Heart left ventricle (tissue), 16 donors: ENCODE data around the gene FAM89A. TPM values are rescaled to one million over a fixed set of nuclear protein-coding genes. Genes with fewer than 3 reads are reported as not detected.
"Not testable (repeated sequence)": the region's sequence is repeated elsewhere in the genome, so short reads cannot be mapped to it uniquely, and the experiment has no call there.

Experiments used
- ATAC-seq, 4 donors: fragments of 200-7000 bp; cut with Tn5 transposase; one replicate each; pipeline ENCODE4 v1.9.1; 2020 to 2022; ENCODE audit warnings: moderate library complexity in 4 of 4, mild to moderate bottlenecking in 3 of 4, moderate number of reproducible peaks in 1 of 4
- DNase-seq, 5 donors: peaks; one replicate each; pipeline ENCODE4 v3.0.0-alpha.2; 2020
- H3K27ac ChIP-seq, 12 donors: fragments of 200-600 bp; sonication (generic) in 4 of 12; one replicate each; pipeline versions ENCODE4 v1.5.0 to v1.8.0; 2016 to 2022; ENCODE audit warnings: mild to moderate bottlenecking in 2 of 12
- H3K27me3 ChIP-seq, 9 donors: fragments of 200-600 bp; sonication (generic) in 2 of 9; one replicate each; pipeline versions ENCODE4 v1.5.1 to v1.8.0; 2016 to 2022; ENCODE audit warnings: mild to moderate bottlenecking in 3 of 9
- H3K36me3 ChIP-seq, 9 donors: fragments of 200-600 bp; sonication (generic) in 2 of 9; one replicate each; pipeline versions ENCODE4 v1.5.0 to v1.8.0; 2018 to 2022; ENCODE audit warnings: mild to moderate bottlenecking in 2 of 9
- H3K4me1 ChIP-seq, 12 donors: fragments of 200-600 bp; sonication (generic) in 4 of 12; one replicate each; pipeline versions ENCODE4 v1.5.0 to v1.8.0; 2016 to 2022; ENCODE audit warnings: mild to moderate bottlenecking in 3 of 12
- H3K4me3 ChIP-seq, 12 donors: fragments of 200-600 bp; sonication (generic) in 4 of 12; one replicate each; pipeline versions ENCODE4 v1.5.0 to v1.8.0; 2017 to 2022; ENCODE audit warnings: mild to moderate bottlenecking in 9 of 12, moderate library complexity in 4 of 12
- H3K9me3 ChIP-seq, 12 donors: fragments of 200-600 bp; sonication (generic) in 4 of 12; one replicate each; pipeline versions ENCODE4 v1.5.0 to v1.8.0; 2016 to 2022; ENCODE audit warnings: mild to moderate bottlenecking in 1 of 12
- POLR2A ChIP-seq, 2 donors: fragments of 450-650 bp; IDR thresholded peaks; one replicate each; pipeline ENCODE4 v1.6.1; 2017; ENCODE audit warnings: antibody characterized with exemption in 2 of 2, mild to moderate bottlenecking in 2 of 2, moderate library complexity in 2 of 2
- whole genome bisulfite sequencing, 4 donors: extraction: QIAGEN DNeasy Blood & Tissue Kit in 2 of 4; methylation state at CpG; one replicate each; pipeline versions ENCODE4 v1.1.5 to v1.1.7; 2013 to 2018; 5-methylcytosine and 5-hydroxymethylcytosine counted together
- intact Hi-C, 10 donors: fragments of 100-400 bp; cut with DNase I; formaldehyde crosslinking; loops; one replicate each; pipeline versions ENCODE4 v1.11.1 to v1.14.2; 2022
- polyA plus RNA-seq, 2 donors: library from polyadenylated mRNA; stranded (reverse); fragments of 200-250 nt; gene quantifications; one replicate each; pipeline ENCODE4 v1.2.3, GENCODE V29; 2013
- total RNA-seq, 9 donors: library from RNA; depleted of rRNA in 2 of 9; stranded (reverse); fragments of >200 nt in 2 of 9; fragmentation: NEBNext Ultra II Directional in 3 of 9; extraction: Animal tissue kit (Norgen Biotek cat#: 25700) in 3 of 9; gene quantifications; one replicate each; pipeline versions ENCODE4 v1.1.0 to v1.2.4, GENCODE V29; 2016 to 2023
- TF ChIP-seq, protein P1 (sequence below), 12 donors: fragments of 200-600 bp; sonication (generic) in 4 of 12; IDR thresholded peaks; one replicate each; pipeline versions ENCODE4 v1.5.0 to v1.8.0; 2018 to 2022; ENCODE audit warnings: antibody characterized with exemption in 12 of 12, mild to moderate bottlenecking in 5 of 12
- donor health status: ischemic (EF 13 %, LVEDD 7.1; RV severe dilation, severe dysfunction).
- donor health status: healthy with polysubstance abuse.
- donor health status: DM: no; HTN: yes; CAD: no.
- donor health status: DM: no; HTN: no; CAD: no.
- donor health status: ischemic (EF 25% LVEDD 6.9; RV normal size, moderate dysfunction).
- donor health status: ischemic (EF 25% LVEDD 5.7; RV mildly dilated, moderate dysfunction).
- donor health status: healthy.
- donor health status: DM: yes; HTN: yes; CAD: no.
- donor health status: ischemic (EF 35%, LVEDD 5.7; RV mildly dilated, moderate dysfunction).
- donor health status: nonischemic (EF 11% LVEDD 7.7; RV severe dilation, severe dysfunction).
- donor health status: DM: yes; HTN: yes; CAD: no.
- donor health status: PGD.
- donor health status: ischemic (EF 29% LVEDD 5.4; RV normal size, mild dysfunction).
- donor health status: nonischemic (EF 23%, LVEDD 6.1; RV moderate dilation, normal function).

Gene FAM89A
- total and polyA plus RNA-seq, 11 donors: 3.8 to 11.5 (median 6.0) TPM

DNA sequence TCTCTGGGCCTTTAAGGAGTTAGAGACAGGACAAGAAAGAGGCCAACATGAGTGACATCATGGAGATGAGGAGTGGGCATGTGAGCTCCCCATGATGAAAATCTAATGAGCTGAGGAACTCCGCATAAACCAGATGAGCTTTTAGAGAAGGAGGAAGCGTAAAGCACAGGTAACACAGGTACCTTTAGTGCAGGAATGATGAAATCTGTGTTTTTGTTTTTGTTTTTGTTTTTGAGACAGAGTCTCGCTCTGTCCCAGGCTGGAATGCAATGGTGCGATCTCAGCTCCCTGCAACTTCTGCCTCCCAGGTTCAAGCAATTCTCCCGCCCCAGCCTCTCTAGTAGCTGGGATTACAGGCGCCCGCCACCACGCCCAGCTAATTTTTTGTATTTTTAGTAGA is 12.7 kb upstream of the FAM89A start:
- Histone ChIP-seq H3K9me3 (peaks cover 0 to 11% (median 0%) of the 10 kb centered on the region in 12 donors), H3K27me3 (peaks cover 0 to under 1% (median 0%) of the 10 kb centered on the region in 9 donors), H3K36me3 (no peaks in the 10 kb centered on the region), H3K4me3 (no peak overlapping the region), H3K27ac (peak overlapping the region in 2 of 12 donors; percentile 6 to 75), H3K4me1 (peaks cover 0 to 17% (median 12%) of the 10 kb centered on the region in 12 donors)
- DNase-seq (no peak), ATAC-seq (no peak)
- TF ChIP-seq, protein P1, sequence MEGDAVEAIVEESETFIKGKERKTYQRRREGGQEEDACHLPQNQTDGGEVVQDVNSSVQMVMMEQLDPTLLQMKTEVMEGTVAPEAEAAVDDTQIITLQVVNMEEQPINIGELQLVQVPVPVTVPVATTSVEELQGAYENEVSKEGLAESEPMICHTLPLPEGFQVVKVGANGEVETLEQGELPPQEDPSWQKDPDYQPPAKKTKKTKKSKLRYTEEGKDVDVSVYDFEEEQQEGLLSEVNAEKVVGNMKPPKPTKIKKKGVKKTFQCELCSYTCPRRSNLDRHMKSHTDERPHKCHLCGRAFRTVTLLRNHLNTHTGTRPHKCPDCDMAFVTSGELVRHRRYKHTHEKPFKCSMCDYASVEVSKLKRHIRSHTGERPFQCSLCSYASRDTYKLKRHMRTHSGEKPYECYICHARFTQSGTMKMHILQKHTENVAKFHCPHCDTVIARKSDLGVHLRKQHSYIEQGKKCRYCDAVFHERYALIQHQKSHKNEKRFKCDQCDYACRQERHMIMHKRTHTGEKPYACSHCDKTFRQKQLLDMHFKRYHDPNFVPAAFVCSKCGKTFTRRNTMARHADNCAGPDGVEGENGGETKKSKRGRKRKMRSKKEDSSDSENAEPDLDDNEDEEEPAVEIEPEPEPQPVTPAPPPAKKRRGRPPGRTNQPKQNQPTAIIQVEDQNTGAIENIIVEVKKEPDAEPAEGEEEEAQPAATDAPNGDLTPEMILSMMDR (IDR thresholded peaks at IDR 0.05): no peak
- TF ChIP-seq POLR2A (IDR thresholded peaks at IDR 0.05): no peak
- intact Hi-C loops: no loop called here
- WGBS, 4 donors: 96 to 97% (median 97%) methylated on average over 8 of the region's 8 CpGs

DNA sequence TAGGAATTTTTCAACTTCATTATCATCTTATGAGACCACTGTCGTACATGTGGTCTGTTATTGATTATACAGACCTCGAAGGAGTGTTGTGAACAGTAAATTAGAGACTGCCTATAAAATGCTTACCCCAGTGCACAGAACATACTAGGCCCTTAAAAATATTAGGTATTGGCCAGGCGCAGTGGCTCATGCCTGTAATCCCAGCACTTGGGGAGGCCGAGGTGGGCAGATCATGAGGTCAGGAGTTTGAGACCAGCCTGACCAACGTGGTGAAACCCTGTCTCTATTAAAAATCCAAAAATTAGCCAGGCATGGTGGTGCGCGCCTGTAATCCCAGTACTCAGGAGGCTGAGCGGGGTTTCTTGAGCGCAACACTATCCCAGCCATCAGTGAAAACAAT is 10.9 kb upstream of the FAM89A start:
- DNase-seq, intact Hi-C loops, H3K27ac ChIP-seq, H3K4me3 ChIP-seq, H3K27me3 ChIP-seq, ATAC-seq, H3K36me3 ChIP-seq: not testable (repeated sequence)
- Histone ChIP-seq H3K4me1 (peaks cover 0 to 17% (median 12%) of the 10 kb centered on the region in 12 donors), H3K9me3 (peaks cover 0 to 10% (median 0%) of the 10 kb centered on the region in 12 donors)
- WGBS, 4 donors: 86 to 93% (median 89%) methylated on average over 9 of the region's 9 CpGs

DNA sequence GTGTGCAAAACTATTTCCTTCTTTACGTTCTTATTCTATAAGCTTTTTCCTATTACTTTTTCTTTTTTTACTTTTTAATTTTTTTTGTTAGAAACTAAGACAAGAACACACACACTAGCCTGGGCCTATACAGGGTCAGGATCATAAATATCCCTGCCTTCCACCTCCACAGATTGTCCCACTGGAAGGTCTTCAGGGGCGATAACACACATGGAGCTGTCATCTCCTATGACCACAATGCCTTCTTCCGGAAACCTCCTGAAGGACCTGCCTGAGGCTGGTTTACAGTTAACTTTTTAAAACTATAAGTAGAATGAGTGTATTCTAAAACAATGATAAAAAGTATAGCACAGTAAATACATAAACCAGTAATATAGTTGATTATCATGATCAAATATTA is 10.3 kb upstream of the FAM89A start:
- H3K4me3 ChIP-seq: no peak overlapping the region
- no peak overlapping the region for H3K27ac ChIP-seq
- no peak for ATAC-seq
- no peaks in the 10 kb centered on the region for H3K36me3 ChIP-seq
- TF ChIP-seq, protein P1 (IDR thresholded peaks at IDR 0.05): no peak
- TF ChIP-seq POLR2A (IDR thresholded peaks at IDR 0.05): no peak
- peaks cover 0 to 4% (median 0%) of the 10 kb centered on the region in 9 donors for H3K27me3 ChIP-seq
- 77 to 99% (median 78%) methylated on average over 3 of the region's 3 CpGs for WGBS, 4 donors
- peaks cover 0 to 17% (median 12%) of the 10 kb centered on the region in 12 donors for H3K4me1 ChIP-seq
- DNase-seq: no peak
- peaks cover 0 to 6% (median 0%) of the 10 kb centered on the region in 12 donors for H3K9me3 ChIP-seq
- intact Hi-C loops: no loop called here

DNA sequence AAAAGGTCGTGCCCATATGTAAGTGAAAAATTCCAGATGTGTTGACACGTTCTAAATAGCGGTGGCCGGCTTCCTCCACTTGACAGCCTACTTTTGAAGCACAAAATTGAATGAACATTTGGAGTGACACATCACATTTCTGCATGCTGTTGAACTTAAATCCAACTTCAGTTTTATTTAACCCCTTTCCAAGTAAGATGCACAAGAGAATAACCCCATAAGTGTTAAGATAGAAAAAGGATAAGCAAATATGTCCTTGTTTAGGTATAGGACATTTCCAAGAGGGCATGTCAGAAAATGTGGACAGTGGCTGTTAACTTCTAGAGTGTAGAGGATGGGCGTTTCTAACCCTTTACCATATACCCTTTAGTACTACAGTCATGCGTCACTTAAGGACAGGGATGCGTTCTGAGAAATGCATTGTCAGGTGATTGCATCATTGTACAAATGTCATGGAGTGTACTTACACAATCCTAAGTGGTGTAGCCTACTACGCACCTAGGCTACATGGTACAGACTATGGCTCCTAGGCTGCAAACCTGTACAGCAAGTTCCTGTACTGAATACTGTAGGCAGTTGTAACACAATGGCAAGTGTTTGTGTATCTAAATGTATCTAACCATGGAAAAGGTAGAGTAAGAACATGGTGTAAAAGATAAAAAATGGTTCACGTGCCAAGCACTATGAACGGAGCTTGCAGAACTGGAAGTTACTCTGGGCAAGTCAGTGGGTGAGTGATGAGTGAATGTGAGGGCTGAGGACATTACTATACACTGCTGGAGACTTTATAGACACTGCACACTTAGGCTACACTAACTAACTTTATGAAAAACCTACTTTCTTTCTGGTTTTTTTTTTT is 9.3 kb upstream of the FAM89A start:
- intact Hi-C loops: no loop called here
- ATAC-seq (no peak), DNase-seq (no peak)
- H3K4me3 ChIP-seq: no peak overlapping the region
- H3K4me1 ChIP-seq: peaks cover 0 to 16% (median 12%) of the 10 kb centered on the region in 12 donors
- TF ChIP-seq, protein P1 (IDR thresholded peaks at IDR 0.05): no peak
- no peak for TF ChIP-seq POLR2A (IDR thresholded peaks at IDR 0.05)
- H3K27ac ChIP-seq: no peak overlapping the region
- peaks cover 0 to 12% (median 4%) of the 10 kb centered on the region in 12 donors for H3K9me3 ChIP-seq
- WGBS, 4 donors: 63 to 70% (median 68%) methylated on average over 10 of the region's 10 CpGs
- peaks cover 0 to 4% (median 0%) of the 10 kb centered on the region in 9 donors for H3K27me3 ChIP-seq
- H3K36me3 ChIP-seq: no peaks in the 10 kb centered on the region

DNA sequence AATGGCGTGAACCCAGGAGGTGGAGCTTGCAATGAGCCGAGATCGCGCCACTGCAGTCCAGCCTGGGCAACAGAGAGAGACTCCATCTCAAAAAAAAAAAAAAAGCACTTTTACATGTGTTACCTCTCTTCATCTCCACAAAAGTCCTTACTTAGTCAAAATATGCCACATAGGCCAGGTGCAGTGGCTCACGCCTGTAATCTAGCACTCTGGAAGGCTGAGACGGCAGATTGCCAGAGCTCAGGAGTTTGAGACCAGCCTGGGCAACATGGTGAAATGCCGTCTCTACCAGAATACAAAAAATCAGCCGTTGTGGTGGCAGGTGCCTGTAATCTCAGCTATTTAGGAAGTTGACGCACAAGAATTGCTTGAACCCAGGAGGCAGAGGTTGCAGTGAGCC is 8.4 kb upstream of the FAM89A start:
- 80 to 92% (median 82%) methylated on average over 9 of the region's 9 CpGs for WGBS, 4 donors
- H3K36me3 ChIP-seq, ATAC-seq, H3K27ac ChIP-seq, intact Hi-C loops, H3K4me1 ChIP-seq, DNase-seq, H3K27me3 ChIP-seq, H3K4me3 ChIP-seq: not testable (repeated sequence)
- peaks cover 0 to 12% (median 5%) of the 10 kb centered on the region in 12 donors for H3K9me3 ChIP-seq

DNA sequence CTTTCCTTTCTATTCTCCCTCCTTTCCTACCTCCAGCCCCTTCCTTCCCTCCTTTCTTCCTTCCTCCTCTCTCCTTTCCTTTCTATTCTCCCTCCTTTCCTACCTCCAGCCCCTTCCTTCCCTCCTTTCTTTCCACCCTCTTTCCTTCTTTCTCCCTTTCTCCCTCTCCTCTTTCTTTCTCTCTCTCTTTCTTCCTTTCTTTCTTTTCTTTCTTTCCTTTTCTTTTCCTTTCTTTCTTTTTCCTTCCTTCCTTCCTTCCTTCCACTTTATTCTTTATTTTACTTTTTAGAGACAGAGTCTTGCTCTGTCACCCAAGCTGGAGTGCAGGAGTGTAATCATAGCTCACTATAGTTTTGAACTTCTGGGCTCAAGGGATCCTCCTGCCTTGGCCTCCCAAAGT is 7.5 kb upstream of the FAM89A start:
- H3K36me3 ChIP-seq, intact Hi-C loops, H3K27me3 ChIP-seq, H3K27ac ChIP-seq, H3K4me1 ChIP-seq, ATAC-seq, H3K4me3 ChIP-seq, DNase-seq: not testable (repeated sequence)
- H3K9me3 ChIP-seq: peaks cover 0 to 12% (median 5%) of the 10 kb centered on the region in 12 donors
